HG03196 (cell line): Measurements from ENCODE around the gene CLIP4.

Experiments used
- ATAC-seq: cut with Tn5 transposase; IDR thresholded peaks from one replicate; pipeline ENCODE4 v1.9.1; 2021; ENCODE audit not compliant: unreplicated experiment

Gene CLIP4

GRCh38 chr2:29182920-29183319, 67.7 kb downstream of the CLIP4 start:
- ATAC-seq = no peak

GRCh38 chr2:29184531-29184930, 69.3 kb downstream of the CLIP4 start:
- no peak for ATAC-seq

DNA sequence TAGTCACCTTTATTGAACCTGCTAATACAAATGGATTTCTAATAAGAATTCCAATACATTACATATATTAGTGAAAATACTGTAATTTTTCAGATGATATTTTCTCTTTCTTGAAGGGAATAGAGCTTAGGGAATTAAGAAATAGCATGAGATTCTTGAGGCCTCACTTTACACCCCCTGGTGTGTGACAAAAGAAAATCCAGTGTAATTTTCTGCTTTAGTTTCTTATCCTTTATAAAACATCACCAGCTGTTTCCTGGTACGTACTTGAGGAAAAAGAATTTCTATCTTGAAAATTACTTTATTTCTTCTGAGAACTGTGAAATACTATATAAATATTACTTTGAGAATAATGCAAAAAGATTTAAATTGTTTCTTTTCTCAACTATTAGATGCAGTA, 71.6 kb downstream of the CLIP4 start:
- ATAC-seq = no peak

DNA sequence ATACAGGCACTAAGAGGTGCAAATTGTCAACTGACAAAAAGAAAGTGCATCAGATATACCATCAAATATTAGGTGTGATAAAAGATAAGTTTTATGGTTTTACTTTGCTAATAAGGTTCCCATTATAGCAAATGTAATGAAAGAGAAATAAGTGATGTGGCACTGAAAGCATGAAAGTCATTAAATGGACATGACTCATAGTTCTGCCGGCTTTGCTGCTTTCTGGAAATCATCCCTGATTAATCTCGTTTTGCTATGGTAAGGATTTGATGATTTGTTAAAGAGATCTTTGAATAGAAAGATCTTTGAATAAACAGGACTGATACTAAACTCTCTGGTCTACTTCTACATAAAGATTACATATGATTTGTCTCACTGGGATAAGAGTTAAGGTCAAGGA, 72.7 kb downstream of the CLIP4 start:
- no peak for ATAC-seq

- no peak for ATAC-seq
Measured at GRCh38 chr2:29189052-29189451, 73.8 kb downstream of the CLIP4 start.

GRCh38 chr2:29191817-29192216, 76.6 kb downstream of the CLIP4 start:
- ATAC-seq = no peak

DNA sequence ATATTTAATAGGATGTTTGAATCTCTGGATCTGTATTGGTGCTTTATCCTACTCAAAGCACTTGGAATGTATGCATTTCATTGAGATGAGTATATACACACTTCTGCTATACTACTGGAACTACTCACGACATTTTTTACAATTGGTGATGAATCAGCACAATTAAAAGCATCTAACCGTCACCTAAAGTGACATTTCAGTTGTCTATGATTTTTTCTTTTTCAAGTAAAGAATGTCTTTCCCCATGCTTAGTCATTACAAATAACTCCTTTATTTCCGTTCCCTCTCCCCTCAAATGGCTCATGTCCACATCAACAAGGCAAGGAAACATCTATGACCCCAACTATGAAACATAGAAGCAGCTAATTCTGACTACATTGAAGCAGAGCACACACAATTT, 77.3 kb downstream of the CLIP4 start:
- ATAC-seq = no peak

DNA sequence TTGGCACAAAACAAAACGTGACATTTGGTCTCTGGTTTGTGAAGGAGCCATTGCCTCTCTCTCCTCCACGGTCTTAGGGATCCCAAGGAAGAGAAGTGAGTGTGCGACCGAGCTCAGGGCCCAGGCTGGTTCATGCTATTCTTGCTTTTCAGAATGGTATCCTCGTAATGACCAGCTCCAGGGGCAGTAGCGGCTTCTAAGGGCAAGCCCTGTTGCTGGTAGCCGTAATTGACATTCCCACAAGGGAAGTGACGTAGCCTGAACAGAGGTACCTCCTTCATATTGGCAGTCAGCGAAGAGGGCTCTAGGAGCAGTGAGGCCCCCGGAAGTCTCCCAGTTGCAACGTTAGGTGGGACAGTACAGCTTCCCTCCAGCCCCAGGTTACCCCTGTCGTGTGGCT, 77.9 kb downstream of the CLIP4 start:
- no peak for ATAC-seq

DNA sequence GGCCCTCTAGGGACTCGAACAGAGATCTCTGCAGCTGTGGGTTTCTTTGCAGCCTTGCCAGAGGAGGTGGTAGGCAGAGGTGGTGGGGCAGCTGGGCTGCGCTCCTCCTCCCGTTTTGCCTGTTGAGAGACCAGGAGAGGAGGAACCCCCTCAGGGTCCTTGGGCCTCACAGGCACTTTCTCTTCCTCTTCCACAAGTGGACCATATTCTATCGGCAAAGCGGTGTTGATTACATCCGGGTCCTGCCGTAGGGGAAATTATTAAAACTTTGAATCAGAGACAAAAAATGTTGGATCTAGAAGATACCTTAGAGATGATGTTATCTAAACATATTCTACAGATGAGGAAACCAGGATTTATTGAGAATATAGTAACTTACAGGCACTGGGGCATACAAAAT, 78.5 kb downstream of the CLIP4 start:
- no peak for ATAC-seq

GRCh38 chr2:29195796-29196195, 80.6 kb downstream of the CLIP4 start:
- no peak for ATAC-seq

DNA sequence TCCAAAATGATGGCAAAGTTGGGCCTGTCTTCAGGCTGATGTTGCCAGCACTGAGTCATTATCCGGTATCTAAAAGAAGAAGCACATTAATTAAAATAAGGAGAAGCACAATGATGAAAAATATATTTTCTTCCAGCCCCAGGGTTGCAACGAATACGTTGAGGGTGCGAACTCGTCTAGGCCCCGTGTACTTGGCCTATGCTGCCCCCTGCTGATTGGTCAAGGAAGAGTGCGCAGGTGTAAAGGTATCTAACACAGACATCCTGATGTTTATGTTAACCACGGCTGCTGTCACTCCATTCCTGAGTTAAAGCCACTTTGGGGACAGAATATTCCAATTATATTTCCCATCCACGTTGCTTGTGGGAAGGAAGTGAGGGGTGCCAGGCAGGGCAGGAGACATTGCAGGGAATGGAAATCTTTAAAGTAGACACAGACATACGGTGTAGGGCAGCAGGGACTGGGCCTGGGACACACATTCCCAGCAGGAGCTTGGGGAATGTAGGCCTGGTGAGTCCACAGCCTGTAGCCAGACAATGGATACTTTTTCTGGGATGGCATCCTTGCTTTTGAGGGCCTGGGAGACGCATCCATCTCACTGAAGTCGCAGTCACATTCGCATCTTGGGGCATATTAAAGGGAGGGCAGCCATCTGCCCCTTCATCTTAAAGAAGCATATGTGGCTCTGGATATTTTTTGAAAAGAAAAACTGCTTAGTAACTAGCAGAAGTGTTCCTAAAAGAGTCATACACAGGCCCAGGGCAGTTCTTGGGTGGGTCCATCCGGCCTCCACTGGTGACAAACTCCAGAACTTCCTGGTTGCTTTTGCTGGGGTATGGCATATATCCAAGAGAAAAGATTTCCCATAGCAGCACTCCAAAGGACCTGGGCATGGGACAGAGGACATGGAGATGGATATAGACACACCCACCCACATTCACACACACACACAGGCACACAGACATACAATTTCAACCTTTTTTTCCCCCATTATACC, 81.9 kb downstream of the CLIP4 start:
- no peak for ATAC-seq

- ATAC-seq = no peak
Measured at GRCh38 chr2:29201979-29202378, 86.8 kb downstream of the CLIP4 start.

DNA sequence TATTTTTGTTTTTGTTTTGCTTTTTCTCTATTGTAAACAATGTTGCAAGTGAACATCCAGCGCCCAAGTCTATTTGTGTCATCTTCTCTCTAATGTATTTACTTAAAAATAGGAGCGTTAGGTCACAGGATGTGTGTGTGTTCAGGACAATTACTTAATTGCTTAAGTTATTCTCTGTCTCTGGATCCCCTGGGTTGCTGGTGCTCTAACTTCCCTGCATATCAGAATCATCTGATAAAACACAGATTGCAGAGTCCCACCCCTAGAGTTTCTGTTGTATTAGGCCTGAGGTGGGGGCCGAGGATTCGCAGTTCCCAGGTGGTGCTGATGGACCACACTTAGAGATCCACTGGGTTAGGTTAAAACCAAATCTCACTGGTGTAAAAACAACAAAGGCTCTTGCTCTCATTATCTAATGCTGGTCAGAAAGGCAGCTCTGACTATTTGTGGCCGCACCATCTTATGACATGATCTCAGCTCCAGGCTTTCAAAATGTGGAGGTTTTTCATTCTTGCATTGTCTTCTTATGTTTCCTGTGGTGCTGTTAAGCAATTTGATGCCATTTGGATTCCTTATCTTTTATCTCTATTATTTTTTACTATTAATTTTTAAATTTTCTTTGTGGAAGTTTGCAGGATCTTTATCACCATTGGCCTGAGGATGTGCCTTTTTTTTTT, 87.7 kb downstream of the CLIP4 start:
- no peak for ATAC-seq

- ATAC-seq = no peak
Measured at GRCh38 chr2:29206941-29207340, 91.7 kb downstream of the CLIP4 start.

DNA sequence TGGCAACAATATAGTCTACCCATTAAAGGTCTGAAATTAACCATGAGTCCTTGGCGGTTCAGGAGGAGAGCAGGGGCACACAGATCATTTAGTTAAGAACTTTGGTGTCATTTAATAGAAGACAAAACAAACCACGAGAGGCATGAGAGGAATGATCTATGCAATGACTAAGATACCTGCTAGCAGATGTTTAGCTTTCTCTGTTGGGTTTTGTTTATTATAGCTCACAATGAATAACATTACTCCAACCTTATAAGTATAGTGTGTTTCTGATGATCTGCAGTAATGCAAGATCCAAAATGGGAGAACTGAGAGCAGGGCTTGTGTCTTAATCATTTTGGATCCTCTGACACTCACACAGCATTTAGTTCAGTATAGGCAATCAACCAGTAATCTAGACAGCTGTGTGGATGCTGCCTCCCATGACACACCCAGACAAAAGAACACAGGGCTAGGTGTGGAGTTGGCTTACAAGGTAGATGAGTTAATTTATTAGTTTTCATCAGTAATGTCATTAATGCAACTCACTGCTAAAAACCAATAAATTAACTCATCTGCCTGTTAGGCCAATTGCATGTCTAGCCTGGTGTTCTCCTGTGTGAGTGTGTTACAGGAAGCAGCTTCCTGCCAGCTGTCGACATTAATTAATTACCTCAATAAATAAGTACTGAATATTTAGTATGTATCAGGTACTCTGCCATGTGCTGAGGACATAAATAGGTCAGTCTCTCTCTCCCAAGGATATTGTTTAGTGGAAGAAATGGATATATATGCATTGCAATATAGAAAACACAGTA, 92.3 kb downstream of the CLIP4 start:
- ATAC-seq = no peak

GRCh38 chr2:29209551-29209950, 94.3 kb downstream of the CLIP4 start:
- ATAC-seq = no peak

DNA sequence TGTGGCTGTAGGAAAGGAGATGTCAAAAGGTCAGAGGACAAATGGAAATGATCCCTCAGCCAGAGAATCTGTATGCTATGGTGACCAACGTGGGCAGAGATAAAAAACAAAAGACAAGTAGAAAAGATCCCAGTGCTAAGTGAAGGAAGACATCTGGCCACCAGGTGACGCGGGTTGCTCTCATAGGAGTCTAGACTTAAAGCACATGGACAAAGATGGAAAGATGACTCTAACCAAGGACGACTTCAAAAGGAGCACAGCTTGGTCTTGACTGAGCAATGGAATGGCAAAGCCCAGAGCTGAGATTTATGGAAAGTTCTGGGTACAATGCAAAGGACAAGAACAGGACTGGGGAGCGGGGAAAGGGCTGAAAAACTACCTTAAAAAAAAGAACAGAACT, 96.8 kb downstream of the CLIP4 start:
- ATAC-seq = no peak

DNA sequence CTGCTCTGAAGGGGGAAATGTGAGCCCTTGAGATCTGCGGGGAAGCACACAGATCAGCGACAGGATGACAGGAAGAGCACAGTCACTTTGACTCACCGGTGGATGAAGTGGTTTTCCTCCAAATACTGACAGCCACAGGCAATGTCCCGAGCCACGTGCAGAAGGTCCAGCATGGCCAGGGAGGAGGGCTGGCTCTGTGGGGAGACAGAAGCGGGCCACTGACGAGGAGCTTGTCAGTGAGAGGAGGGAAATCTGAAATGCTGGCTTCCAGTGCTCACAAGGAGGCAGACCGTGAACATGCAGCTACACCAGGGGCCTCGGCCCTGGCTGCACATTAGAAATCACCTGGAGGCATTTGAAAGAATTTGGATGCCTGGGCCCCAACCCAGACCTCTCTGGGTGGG, 98.7 kb downstream of the CLIP4 start:
- no peak for ATAC-seq

DNA sequence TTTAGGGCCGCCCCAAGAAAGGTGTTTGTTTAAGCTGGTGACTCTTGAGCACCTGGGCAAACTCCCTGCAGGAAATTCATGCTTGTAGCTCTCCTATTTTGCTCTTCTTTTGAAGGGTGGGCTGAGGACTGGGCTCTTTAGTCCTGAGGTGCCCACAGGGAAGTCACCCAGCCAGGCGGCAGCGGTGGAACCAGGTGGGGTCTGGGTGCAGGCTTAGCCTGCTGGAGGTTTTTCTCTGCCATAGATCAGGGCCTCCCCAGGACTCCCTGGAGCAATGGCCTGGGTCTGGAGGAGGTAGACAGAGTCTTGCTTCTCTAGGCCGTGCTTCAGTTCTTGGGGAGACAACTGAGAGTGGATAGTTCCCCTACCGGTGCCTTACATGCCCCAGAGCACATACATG, 99.9 kb downstream of the CLIP4 start:
- no peak for ATAC-seq

- no peak for ATAC-seq
Measured at GRCh38 chr2:29215739-29216608, 100.8 kb downstream of the CLIP4 start.

DNA sequence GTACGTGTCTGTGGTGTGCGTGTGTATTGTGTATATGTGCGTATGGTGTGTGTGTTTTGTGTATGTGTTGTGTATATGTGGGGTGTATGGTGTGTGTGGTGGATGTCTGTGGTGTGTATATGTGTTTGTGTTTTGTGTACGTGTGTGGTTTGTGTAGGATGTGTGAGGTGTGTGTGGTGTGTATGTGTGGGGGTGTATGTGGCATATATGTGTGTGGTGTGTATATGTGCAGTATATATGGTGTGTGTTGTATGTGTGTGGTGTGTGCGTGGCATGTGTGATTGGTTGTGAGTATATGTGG, 101.3 kb downstream of the CLIP4 start:
- no peak for ATAC-seq
